ENCODE data around the gene COG1.

COG1 gene

DNA sequence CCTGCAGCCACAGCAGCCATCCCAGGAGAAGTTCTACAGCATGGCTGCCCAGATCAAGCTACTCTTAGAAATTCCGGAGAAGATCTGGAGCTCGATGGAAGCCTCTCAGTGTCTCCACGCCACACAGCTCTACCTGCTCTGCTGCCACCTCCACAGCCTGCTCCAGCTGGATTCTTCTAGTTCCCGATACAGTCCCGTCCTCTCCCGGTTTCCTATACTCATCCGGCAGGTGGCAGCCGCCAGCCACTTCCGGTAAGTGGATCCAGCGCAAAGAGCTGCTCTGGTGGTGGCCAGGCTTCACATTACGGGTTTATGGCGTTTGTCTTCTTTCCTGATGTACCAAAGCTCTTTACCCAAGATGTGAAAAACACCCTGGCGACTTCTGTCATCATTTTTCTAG is 3.6 kb downstream of the COG1 start:
- no peak for DNase-seq (ENCODE audit: extremely low read depth in 1 of 2, low read depth in 1 of 2)

GRCh38 chr17:73197161-73197560 is 4.3 kb downstream of the COG1 start:
- DNase-seq (ENCODE audit: extremely low read depth in 1 of 2, low read depth in 1 of 2) = no peak

- no peak for DNase-seq (ENCODE audit: extremely low read depth in 1 of 2, low read depth in 1 of 2)
Measured at GRCh38 chr17:73198201-73198929, 5.5 kb downstream of the COG1 start.

- DNase-seq (ENCODE audit: extremely low read depth in 1 of 2, low read depth in 1 of 2) = no peak
Measured at GRCh38 chr17:73198930-73199260, 6.0 kb downstream of the COG1 start.

DNA sequence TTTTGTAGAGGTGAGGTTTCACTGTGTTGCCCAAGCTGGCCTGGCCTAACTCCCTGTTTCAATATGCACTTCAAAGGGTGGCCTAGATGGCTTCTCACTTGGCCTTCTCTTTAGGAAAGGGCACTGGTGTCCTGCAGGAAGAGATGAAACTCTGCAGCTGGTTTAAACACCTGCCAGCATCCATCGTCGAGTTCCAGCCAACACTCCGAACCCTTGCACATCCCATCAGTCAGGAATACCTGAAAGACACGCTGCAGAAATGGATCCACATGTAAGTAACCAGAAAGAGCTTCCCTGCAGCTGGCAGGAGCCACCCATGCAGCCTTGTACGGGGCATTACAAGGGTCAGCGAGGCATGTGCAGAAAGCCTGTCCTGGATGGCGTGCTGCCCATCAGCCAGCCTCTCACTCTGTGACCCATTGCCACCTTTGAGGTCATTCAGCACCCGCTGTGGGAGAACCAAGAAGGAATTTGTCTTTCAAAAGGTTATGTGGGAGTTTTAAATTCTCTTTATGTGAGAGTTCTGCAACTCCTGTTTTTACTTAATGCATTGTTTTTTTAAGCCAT is 7.0 kb downstream of the COG1 start:
- DNase-seq (ENCODE audit: extremely low read depth in 1 of 2, low read depth in 1 of 2) = no peak

GRCh38 chr17:73200476-73200875 is 7.6 kb downstream of the COG1 start:
- no peak for DNase-seq (ENCODE audit: extremely low read depth in 1 of 2, low read depth in 1 of 2)

GRCh38 chr17:73201215-73202069 is 8.6 kb downstream of the COG1 start:
- DNase-seq (ENCODE audit: extremely low read depth in 1 of 2, low read depth in 1 of 2) = no peak

DNA sequence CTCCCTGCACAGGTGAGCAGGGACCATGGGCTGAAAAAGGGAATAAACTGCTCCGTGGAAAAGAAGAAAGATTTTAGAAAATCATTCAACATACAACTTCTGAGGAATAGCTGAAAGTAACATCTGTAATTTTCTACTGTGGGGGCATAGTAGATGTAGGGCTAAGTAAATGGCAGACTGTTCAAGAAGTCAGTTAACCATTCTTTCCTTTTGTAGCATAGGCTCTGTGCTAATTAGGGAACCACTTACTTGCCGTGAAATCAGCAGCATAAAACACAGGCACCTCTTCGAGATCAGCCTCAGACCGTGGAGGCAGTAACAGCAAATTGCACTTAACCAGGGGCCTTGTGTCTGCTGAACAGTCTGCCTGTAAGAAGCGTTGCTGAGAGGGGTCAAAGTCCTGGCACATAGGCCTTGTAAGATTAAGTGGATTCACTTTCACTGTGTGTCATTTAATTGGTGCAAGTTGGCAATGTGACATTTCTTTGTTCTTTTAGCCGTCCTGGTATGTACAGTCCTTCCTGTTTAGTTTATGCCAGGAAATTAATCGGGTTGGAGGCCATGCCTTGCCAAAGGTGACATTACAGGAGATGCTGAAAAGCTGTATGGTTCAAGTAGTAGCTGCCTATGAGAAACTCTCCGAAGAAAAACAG is 10.4 kb downstream of the COG1 start:
- no peak for DNase-seq (ENCODE audit: extremely low read depth in 1 of 2, low read depth in 1 of 2)

DNA sequence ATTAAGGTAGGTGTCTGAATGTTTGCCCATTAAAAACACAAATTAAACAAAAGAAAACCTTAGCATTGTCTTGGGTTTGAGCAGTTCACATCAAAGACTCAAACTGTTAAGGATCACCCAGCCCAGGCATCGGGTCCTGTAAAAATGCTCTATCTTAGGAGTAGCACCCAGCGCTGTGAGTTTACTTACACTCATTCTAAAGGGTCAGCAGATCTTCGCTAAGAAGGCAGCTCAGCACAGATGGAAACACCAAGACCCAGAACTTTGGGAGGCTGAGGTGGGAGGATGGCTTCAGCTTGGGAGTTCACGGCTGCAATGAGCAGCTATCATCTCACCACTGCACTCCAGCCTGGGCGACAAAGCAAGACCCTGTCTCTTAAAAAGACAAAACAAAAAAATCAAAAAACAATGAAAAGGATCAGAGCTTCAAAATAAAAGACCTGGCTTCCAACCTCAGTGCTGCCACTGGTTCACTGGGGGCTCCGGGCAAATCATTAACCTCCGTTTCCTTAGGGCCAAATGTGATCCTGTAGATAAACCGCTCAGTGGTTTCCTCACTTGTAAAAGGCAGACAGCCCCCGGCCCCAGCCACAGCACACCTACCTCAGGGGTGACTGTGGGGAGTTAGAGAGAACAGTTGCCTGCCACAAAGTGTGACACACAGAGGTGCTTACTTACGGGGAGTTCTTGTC is 11.1 kb downstream of the COG1 start:
- no peak for DNase-seq (ENCODE audit: extremely low read depth in 1 of 2, low read depth in 1 of 2)

DNA sequence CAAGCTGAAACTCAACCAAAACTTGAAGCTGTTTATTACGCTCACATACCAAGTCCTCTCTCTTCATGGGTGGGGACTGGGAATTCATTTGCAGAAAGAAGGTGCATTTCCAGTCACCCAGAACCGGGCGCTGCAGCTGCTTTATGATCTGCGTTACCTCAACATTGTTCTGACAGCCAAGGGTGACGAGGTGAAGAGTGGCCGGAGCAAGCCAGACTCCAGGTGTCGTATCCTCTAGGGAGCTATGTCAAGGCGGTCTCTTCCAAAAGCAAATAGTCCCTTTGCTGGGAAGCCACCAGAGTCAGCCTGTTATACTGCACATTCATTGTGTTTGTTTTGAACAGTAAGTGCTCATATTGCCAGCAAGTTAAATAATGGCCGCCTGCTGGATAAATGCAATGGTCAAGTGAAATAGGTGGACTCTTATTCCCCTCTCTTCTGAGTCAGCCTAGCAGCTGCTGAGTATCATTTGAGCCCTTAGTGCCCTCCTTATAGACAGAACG is 12.7 kb downstream of the COG1 start:
- DNase-seq (ENCODE audit: extremely low read depth in 1 of 2, low read depth in 1 of 2) = no peak

DNA sequence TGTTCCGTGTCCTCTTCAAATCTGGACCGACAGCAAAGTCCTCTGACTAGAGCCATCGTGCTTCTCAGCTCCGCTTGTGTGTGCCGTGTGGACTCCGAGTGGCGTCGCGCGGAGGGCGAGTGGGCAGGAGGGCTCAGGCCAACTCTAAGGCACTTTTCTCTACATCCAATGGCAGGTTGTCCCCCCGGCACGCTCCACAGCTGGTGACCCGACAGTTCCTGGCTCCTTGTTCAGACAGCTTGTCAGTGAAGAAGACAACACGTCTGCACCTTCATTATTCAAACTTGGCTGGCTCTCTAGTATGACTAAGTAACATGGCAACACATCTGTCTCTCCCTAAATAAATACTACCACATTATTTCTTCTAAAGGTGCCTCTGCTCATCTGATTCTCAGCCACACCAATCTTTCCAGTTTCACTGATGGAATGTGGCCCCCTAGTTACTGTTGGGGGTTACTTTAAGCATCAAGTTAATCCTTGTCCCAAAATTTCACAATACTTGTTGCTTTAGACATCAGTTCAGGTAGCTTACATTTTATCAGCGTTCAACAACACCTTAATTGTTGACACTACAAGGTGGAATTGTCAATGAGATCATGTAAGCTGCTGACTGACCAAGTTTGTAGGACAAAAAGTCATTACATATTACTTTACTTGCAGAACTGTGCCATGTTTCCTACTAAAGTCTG is 15.4 kb downstream of the COG1 start:
- DNase-seq (ENCODE audit: extremely low read depth in 1 of 2, low read depth in 1 of 2) = no peak

- no peak for DNase-seq (ENCODE audit: extremely low read depth in 1 of 2, low read depth in 1 of 2)
Measured at GRCh38 chr17:73209436-73209835, 16.6 kb downstream of the COG1 start.

- no peak for DNase-seq (ENCODE audit: extremely low read depth in 1 of 2, low read depth in 1 of 2)
Measured at GRCh38 chr17:73210002-73210678, 17.3 kb downstream of the COG1 start.

DNA sequence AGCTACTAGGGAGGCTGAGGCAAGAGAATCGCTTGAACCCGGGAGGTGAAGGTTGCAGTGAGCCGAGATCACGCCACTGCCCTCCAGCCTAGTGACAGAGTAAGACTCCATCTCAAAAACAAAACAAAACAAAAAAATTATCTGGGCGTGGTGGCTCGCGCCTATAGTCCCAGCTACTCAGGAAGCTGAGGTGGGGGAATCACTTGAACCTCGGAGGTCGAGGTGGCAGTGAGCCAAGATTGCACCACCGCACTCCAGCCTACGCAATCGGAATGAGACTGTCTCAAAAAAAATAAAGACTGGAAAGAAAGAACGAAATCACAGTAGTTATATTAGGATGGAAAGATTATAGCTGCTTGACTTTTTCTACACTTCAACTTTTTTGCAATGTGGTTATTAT is 18.9 kb downstream of the COG1 start:
- DNase-seq (ENCODE audit: extremely low read depth in 1 of 2, low read depth in 1 of 2) = peak in 1 of 2 donors; percentile 25

DNA sequence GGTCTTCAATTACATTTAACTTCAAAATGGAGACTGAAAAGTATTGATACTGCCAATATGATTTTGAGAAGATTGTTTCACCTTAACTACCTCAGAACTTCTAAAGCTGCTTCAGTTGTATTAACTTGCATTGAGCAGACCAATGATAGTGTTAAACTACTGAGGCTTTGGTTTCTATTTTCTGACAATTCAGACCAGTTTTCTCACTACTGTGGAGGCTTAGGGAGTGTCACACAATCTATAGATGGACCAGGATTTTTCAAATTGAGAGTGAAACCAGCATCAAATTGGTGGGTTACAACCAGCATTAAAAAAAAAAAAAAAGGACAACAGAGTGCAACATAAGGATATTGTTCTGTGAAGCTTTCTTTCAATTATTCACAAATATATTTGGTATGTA is 21.2 kb downstream of the COG1 start:
- DNase-seq (ENCODE audit: extremely low read depth in 1 of 2, low read depth in 1 of 2) = no peak

GRCh38 chr17:73214851-73215250 is 22.0 kb downstream of the COG1 start:
- no peak for DNase-seq (ENCODE audit: extremely low read depth in 1 of 2, low read depth in 1 of 2)

- no peak for DNase-seq (ENCODE audit: extremely low read depth in 1 of 2, low read depth in 1 of 2)
Measured at GRCh38 chr17:73215447-73215846, 22.6 kb downstream of the COG1 start.

GRCh38 chr17:73223626-73224230 is 30.9 kb downstream of the COG1 start:
- DNase-seq (ENCODE audit: extremely low read depth in 1 of 2, low read depth in 1 of 2) = no peak

GRCh38 chr17:73224237-73224636 is 31.4 kb downstream of the COG1 start:
- no peak for DNase-seq (ENCODE audit: extremely low read depth in 1 of 2, low read depth in 1 of 2)

All from stimulated activated CD8-positive, alpha-beta memory T cell treated with anti-CD3 and anti-CD28 coated beads, Interleukin-7, amount 100 ng/mL, for 48 hours (primary cell).